Central memory CD8-positive, alpha-beta T cell (primary cell): ENCODE data around the gene VSIR.

Experiments
- ATAC-seq: fragments of 150-1000 bp; cut with Tn5 transposase; replicated peaks from 2 replicates; pipeline ENCODE4 v1.10.0; 2022; ENCODE audit warnings: mild to moderate bottlenecking, moderate FRiP score, moderate number of reproducible peaks; ENCODE audit not compliant: poor library complexity, severe bottlenecking; ENCODE audit errors: extremely low read depth
- DNase-seq, 2 donors: peaks; one replicate each; pipeline ENCODE4 v3.0.0; 2021; ENCODE audit warnings: low spot score in 2 of 2
- H3K27ac Mint-ChIP-seq: one replicate; pipeline ENCODE4 v1.8.0; 2022; ENCODE audit warnings: low read depth, mild to moderate bottlenecking, moderate library complexity, mixed read lengths
- H3K27me3 Mint-ChIP-seq: one replicate; pipeline ENCODE4 v1.8.0; 2022; ENCODE audit warnings: mixed read lengths
- H3K36me3 Mint-ChIP-seq: one replicate; pipeline ENCODE4 v1.8.0; 2022; ENCODE audit warnings: mild to moderate bottlenecking, moderate library complexity, mixed read lengths; ENCODE audit not compliant: insufficient read depth
- H3K4me1 Mint-ChIP-seq: one replicate; pipeline ENCODE4 v1.8.0; 2022; ENCODE audit warnings: mixed read lengths
- H3K4me3 Mint-ChIP-seq: one replicate; pipeline ENCODE4 v1.8.0; 2022; ENCODE audit warnings: mild to moderate bottlenecking, moderate library complexity, mixed read lengths
- H3K9me3 Mint-ChIP-seq: one replicate; pipeline ENCODE4 v1.8.0; 2022; ENCODE audit warnings: mixed read lengths

The VSIR gene

GRCh38 chr10:71718165-71718698 is 55.1 kb downstream of the VSIR start:
- ATAC-seq: no peak
- Mint-ChIP-seq H3K4me1 (peaks cover 45% of the 10 kb centered on the region), H3K27ac (no peak overlapping the region), H3K9me3 (no peaks in the 10 kb centered on the region), H3K4me3 (no peak overlapping the region), H3K27me3 (no peaks in the 10 kb centered on the region), H3K36me3 (peaks cover 2% of the 10 kb centered on the region)
- no peak for DNase-seq

- no peaks in the 10 kb centered on the region for H3K27me3 Mint-ChIP-seq
- DNase-seq (no peak), ATAC-seq (no peak)
- H3K4me3 Mint-ChIP-seq: no peak overlapping the region
- H3K27ac Mint-ChIP-seq: peak overlapping the region; percentile 53
- H3K9me3 Mint-ChIP-seq: no peaks in the 10 kb centered on the region
- H3K4me1 Mint-ChIP-seq: peaks cover 47% of the 10 kb centered on the region
- peaks cover 2% of the 10 kb centered on the region for H3K36me3 Mint-ChIP-seq
These were observed 55.8 kb downstream of the VSIR start for GRCh38 chr10:71717551-71717951.

GRCh38 chr10:71717056-71717455 is 56.3 kb downstream of the VSIR start:
- H3K4me1 Mint-ChIP-seq: peaks cover 47% of the 10 kb centered on the region
- no peak overlapping the region for H3K27ac Mint-ChIP-seq
- peaks cover 2% of the 10 kb centered on the region for H3K36me3 Mint-ChIP-seq
- DNase-seq (no peak), ATAC-seq (no peak)
- H3K27me3 Mint-ChIP-seq: no peaks in the 10 kb centered on the region
- H3K9me3 Mint-ChIP-seq: no peaks in the 10 kb centered on the region
- no peak overlapping the region for H3K4me3 Mint-ChIP-seq

- Mint-ChIP-seq H3K27ac (no peak overlapping the region), H3K27me3 (no peaks in the 10 kb centered on the region), H3K36me3 (peaks cover 2% of the 10 kb centered on the region), H3K4me1 (peaks cover 44% of the 10 kb centered on the region), H3K4me3 (no peak overlapping the region), H3K9me3 (no peaks in the 10 kb centered on the region)
- no peak for DNase-seq
- no peak for ATAC-seq
These were observed 56.9 kb downstream of the VSIR start for GRCh38 chr10:71716426-71716825.

- Mint-ChIP-seq H3K36me3 (peaks cover 2% of the 10 kb centered on the region), H3K4me3 (no peak overlapping the region), H3K4me1 (peaks cover 43% of the 10 kb centered on the region), H3K27ac (peak overlapping the region; percentile 98), H3K27me3 (no peaks in the 10 kb centered on the region), H3K9me3 (no peaks in the 10 kb centered on the region)
- DNase-seq (no peak), ATAC-seq (no peak)
These were observed 57.5 kb downstream of the VSIR start for GRCh38 chr10:71715860-71716259.

GRCh38 chr10:71715026-71715425 is 58.3 kb downstream of the VSIR start:
- Mint-ChIP-seq H3K4me1 (peaks cover 43% of the 10 kb centered on the region), H3K27me3 (no peaks in the 10 kb centered on the region), H3K36me3 (peaks cover 2% of the 10 kb centered on the region), H3K9me3 (no peaks in the 10 kb centered on the region), H3K4me3 (peak overlapping the region; percentile 34), H3K27ac (peak overlapping the region; percentile 98)
- DNase-seq: no peak
- no peak for ATAC-seq

GRCh38 chr10:71714592-71714991 is 58.7 kb downstream of the VSIR start:
- Mint-ChIP-seq H3K4me3 (peak overlapping the region; percentile 80), H3K9me3 (no peaks in the 10 kb centered on the region), H3K27ac (peak overlapping the region; percentile 98), H3K36me3 (peaks cover 2% of the 10 kb centered on the region), H3K4me1 (peaks cover 43% of the 10 kb centered on the region), H3K27me3 (no peaks in the 10 kb centered on the region)
- ATAC-seq (no peak), DNase-seq (no peak)

GRCh38 chr10:71714031-71714410 is 59.3 kb downstream of the VSIR start:
- H3K4me1 Mint-ChIP-seq: peaks cover 43% of the 10 kb centered on the region
- peak overlapping the region; percentile 98 for H3K27ac Mint-ChIP-seq
- no peak for DNase-seq
- no peaks in the 10 kb centered on the region for H3K9me3 Mint-ChIP-seq
- peaks cover 2% of the 10 kb centered on the region for H3K36me3 Mint-ChIP-seq
- no peaks in the 10 kb centered on the region for H3K27me3 Mint-ChIP-seq
- ATAC-seq: no peak
- H3K4me3 Mint-ChIP-seq: peak overlapping the region; percentile 80

- no peak for DNase-seq
- Mint-ChIP-seq H3K27me3 (no peaks in the 10 kb centered on the region), H3K4me3 (peak overlapping the region; percentile 80), H3K36me3 (peaks cover 2% of the 10 kb centered on the region), H3K4me1 (peaks cover 44% of the 10 kb centered on the region), H3K27ac (peak overlapping the region; percentile 98), H3K9me3 (no peaks in the 10 kb centered on the region)
- peak; percentile 62 for ATAC-seq
These were observed 59.9 kb downstream of the VSIR start for GRCh38 chr10:71713135-71714030.

- Mint-ChIP-seq H3K4me1 (peaks cover 52% of the 10 kb centered on the region), H3K4me3 (peak overlapping the region; percentile 80), H3K36me3 (peaks cover 2% of the 10 kb centered on the region), H3K27me3 (no peaks in the 10 kb centered on the region), H3K9me3 (no peaks in the 10 kb centered on the region), H3K27ac (peak overlapping the region; percentile 98)
- DNase-seq (no peak), ATAC-seq (peak; percentile 34)
These were observed 60.7 kb downstream of the VSIR start for GRCh38 chr10:71712572-71713134.

GRCh38 chr10:71712170-71712569 is 61.1 kb downstream of the VSIR start:
- H3K4me3 Mint-ChIP-seq: peak overlapping the region; percentile 80
- peaks cover 2% of the 10 kb centered on the region for H3K36me3 Mint-ChIP-seq
- DNase-seq (no peak), ATAC-seq (no peak)
- no peaks in the 10 kb centered on the region for H3K27me3 Mint-ChIP-seq
- H3K4me1 Mint-ChIP-seq: peaks cover 54% of the 10 kb centered on the region
- H3K27ac Mint-ChIP-seq: peak overlapping the region; percentile 98
- H3K9me3 Mint-ChIP-seq: no peaks in the 10 kb centered on the region

GRCh38 chr10:71711052-71711623 is 62.2 kb downstream of the VSIR start:
- Mint-ChIP-seq H3K27me3 (no peaks in the 10 kb centered on the region), H3K9me3 (no peaks in the 10 kb centered on the region), H3K4me1 (peaks cover 53% of the 10 kb centered on the region), H3K27ac (peak overlapping the region; percentile 70), H3K4me3 (no peak overlapping the region), H3K36me3 (peaks cover 2% of the 10 kb centered on the region)
- DNase-seq (no peak), ATAC-seq (no peak)
